A673 (cell line): Measurements from ENCODE around the gene NR6A1.

ENCODE experiments used
- CTCF ChIP-seq: fragments of 300-800, 200-600 bp; sonication (generic); conservative IDR thresholded peaks from 2 replicates; pipeline ENCODE4 v1.5.1; 2017; ENCODE audit warnings: low read depth, mild to moderate bottlenecking, antibody characterized with exemption, low read length, moderate library complexity, mixed read lengths
- EZH2 ChIP-seq: fragments of 200-600 bp; sonication (generic); IDR thresholded peaks from 2 replicates; pipeline ENCODE4 v1.6.1; 2017; ENCODE audit warnings: borderline replicate concordance, low read depth, mild to moderate bottlenecking, mixed read lengths, antibody characterized with exemption, low read length; ENCODE audit not compliant: poor library complexity, severe bottlenecking

- no peak for TF ChIP-seq CTCF
- no peak for TF ChIP-seq EZH2
Measured at GRCh38 chr9:124467410-124468060, 303.6 kb downstream of the NR6A1 start.
